NCI-H128 (cell line): Measurements from ENCODE around the gene FIBCD1.

Experiments
- DNase-seq: peaks from one replicate; lab custom pipeline; 2025; ENCODE audit not compliant: unreplicated experiment; lab: John Stamatoyannopoulos, UW

Gene FIBCD1

GRCh38 chr9:130937146-130938076, 1.6 kb downstream of the FIBCD1 start:
- DNase-seq, result no peak

- no peak for DNase-seq
Observed at GRCh38 chr9:130936285-130937117, 2.5 kb downstream of the FIBCD1 start.

GRCh38 chr9:130935648-130936271, 3.3 kb downstream of the FIBCD1 start:
- no peak for DNase-seq

- DNase-seq, result no peak
Observed at GRCh38 chr9:130934702-130935647, 4.1 kb downstream of the FIBCD1 start.

GRCh38 chr9:130934246-130934645, 4.8 kb downstream of the FIBCD1 start:
- DNase-seq, result no peak

- DNase-seq, result no peak
Observed at GRCh38 chr9:130933114-130934046, 5.7 kb downstream of the FIBCD1 start.

GRCh38 chr9:130932255-130933079, 6.6 kb downstream of the FIBCD1 start:
- no peak for DNase-seq

- no peak for DNase-seq
Observed at GRCh38 chr9:130931508-130932254, 7.4 kb downstream of the FIBCD1 start.

- no peak for DNase-seq
Observed at GRCh38 chr9:130930804-130931349, 8.2 kb downstream of the FIBCD1 start.

- DNase-seq, result no peak
Observed at GRCh38 chr9:130930132-130930803, 8.8 kb downstream of the FIBCD1 start.

- no peak for DNase-seq
Observed at GRCh38 chr9:130929571-130930038, 9.4 kb downstream of the FIBCD1 start.

GRCh38 chr9:130927995-130928900, 10.8 kb downstream of the FIBCD1 start:
- DNase-seq, result no peak

GRCh38 chr9:130927338-130927737, 11.7 kb downstream of the FIBCD1 start:
- no peak for DNase-seq

- DNase-seq, result no peak
Observed at GRCh38 chr9:130925050-130925678, 13.9 kb downstream of the FIBCD1 start.

GRCh38 chr9:130924448-130924788, 14.6 kb downstream of the FIBCD1 start:
- no peak for DNase-seq
